ENCODE data around the gene TMEM45A.
"Not testable (repeated sequence)": the region's sequence is repeated elsewhere in the genome, so short reads cannot be mapped to it uniquely, and the experiment has no call there.

Gene TMEM45A

GRCh38 chr3:100580147-100580546, 87.7 kb downstream of the TMEM45A start:
- no peak for DNase-seq

GRCh38 chr3:100581650-100582049, 89.2 kb downstream of the TMEM45A start:
- DNase-seq, result no peak

GRCh38 chr3:100582157-100582556, 89.7 kb downstream of the TMEM45A start:
- not testable (repeated sequence) for DNase-seq

GRCh38 chr3:100584101-100584660, 91.8 kb downstream of the TMEM45A start:
- no peak for DNase-seq

GRCh38 chr3:100586832-100587231, 94.4 kb downstream of the TMEM45A start:
- DNase-seq, result no peak

GRCh38 chr3:100588251-100588650, 95.8 kb downstream of the TMEM45A start:
- DNase-seq, result no peak

- peak; percentile 36 to 71 for DNase-seq
These were observed 97.9 kb downstream of the TMEM45A start for GRCh38 chr3:100590114-100590839.

GRCh38 chr3:100590840-100591147, 98.4 kb downstream of the TMEM45A start:
- no peak for DNase-seq

- no peak for DNase-seq
These were observed 99.0 kb downstream of the TMEM45A start for GRCh38 chr3:100591411-100591810.

GRCh38 chr3:100600181-100601042, 108.0 kb downstream of the TMEM45A start:
- no peak for DNase-seq

GRCh38 chr3:100602506-100603444, 110.4 kb downstream of the TMEM45A start:
- no peak for DNase-seq

GRCh38 chr3:100603469-100603868, 111.0 kb downstream of the TMEM45A start:
- peak in 1 of 2 experiments; percentile 43 for DNase-seq

GRCh38 chr3:100605358-100605757, 112.9 kb downstream of the TMEM45A start:
- DNase-seq, result no peak

GRCh38 chr3:100606894-100607512, 114.6 kb downstream of the TMEM45A start:
- no peak for DNase-seq

- DNase-seq, result no peak
These were observed 116.9 kb downstream of the TMEM45A start, which contains the start of gene ADGRG7 for GRCh38 chr3:100609305-100609704. Gene ADGRG7, plus strand, starts transcription at chr3:100609601. Its CDS starts 256 bp downstream, at chr3:100609857.

- DNase-seq, result no peak
These were observed 117.5 kb downstream of the TMEM45A start for GRCh38 chr3:100609963-100610362.

- no peak for DNase-seq
These were observed 118.8 kb downstream of the TMEM45A start for GRCh38 chr3:100611221-100611620.

GRCh38 chr3:100613721-100614390, 121.4 kb downstream of the TMEM45A start:
- DNase-seq, result no peak

GRCh38 chr3:100614941-100615340, 122.5 kb downstream of the TMEM45A start:
- no peak for DNase-seq

- DNase-seq, result no peak
These were observed 123.3 kb downstream of the TMEM45A start for GRCh38 chr3:100615684-100616083.

GRCh38 chr3:100621251-100621650, 128.8 kb downstream of the TMEM45A start:
- DNase-seq, result no peak

All from NCI-H526 (cell line).